Activated CD4-positive, alpha-beta T cell treated with anti-CD3 and anti-CD28 coated beads, Interleukin-2, amount 10 ng/mL, durations not matched to agents 7 days and 5 days (primary cell): ENCODE results near the gene FAF2. TPM values are rescaled to one million over a fixed set of nuclear protein-coding genes. Genes with fewer than 3 reads are reported as not detected.

Experiments used
- CTCF ChIA-PET: fragments of 350-600 bp; sonication (Branson Sonifier 250); formaldehyde crosslinking; loops from one replicate; lab custom pipeline; 2021; ENCODE audit warnings: antibody characterized with exemption; lab: Charles Lee
- POLR2A ChIA-PET: fragments of 350-600 bp; sonication (Branson Sonifier 250); formaldehyde crosslinking; loops from one replicate; lab custom pipeline; 2021; ENCODE audit warnings: antibody characterized with exemption; lab: Charles Lee
- DNase-seq: peaks from one replicate; pipeline ENCODE4 v3.0.0-alpha.2; 2020
- H3K27ac Mint-ChIP-seq: one replicate; pipeline ENCODE4 v1.8.0; 2021; ENCODE audit warnings: mild to moderate bottlenecking, moderate library complexity, mixed read lengths
- H3K27me3 Mint-ChIP-seq: one replicate; pipeline ENCODE4 v1.8.0; 2021; ENCODE audit warnings: mixed read lengths
- H3K36me3 Mint-ChIP-seq: one replicate; pipeline ENCODE4 v1.8.0; 2021; ENCODE audit warnings: low read depth, mixed read lengths
- H3K4me1 Mint-ChIP-seq: one replicate; pipeline ENCODE4 v1.8.0; 2021; ENCODE audit warnings: mixed read lengths
- H3K4me3 Mint-ChIP-seq: one replicate; pipeline ENCODE4 v1.8.0; 2021; ENCODE audit warnings: mild to moderate bottlenecking, moderate library complexity, mixed read lengths
- H3K9me3 Mint-ChIP-seq: one replicate; pipeline ENCODE4 v1.8.0; 2021; ENCODE audit warnings: mixed read lengths
- total RNA-seq, 2 experiments: library from RNA; stranded (reverse); gene quantifications; one replicate each; pipeline ENCODE4 v1.2.3, GENCODE V29; 2021

FAF2 gene
- total RNA-seq, 2 experiments from 2014 or later: 32.3 to 41.0 TPM

GRCh38 chr5:176499273-176499672 is 51.1 kb downstream of the FAF2 start:
- no peaks in the 10 kb centered on the region for H3K9me3 Mint-ChIP-seq

GRCh38 chr5:176500511-176500910 is 52.3 kb downstream of the FAF2 start:
- POLR2A ChIA-PET: no interaction called here
- no peak for DNase-seq
- CTCF ChIA-PET: interaction anchor here (0.6 to 0.9 kb wide), 2 partner anchors 20 to 30 kb away, joined by 3 read pairs; no protein-coding TSS in a partner anchor
- no peaks in the 10 kb centered on the region for H3K27me3 Mint-ChIP-seq
- H3K9me3 Mint-ChIP-seq: no peaks in the 10 kb centered on the region
- H3K27ac Mint-ChIP-seq: no peak overlapping the region
- H3K4me3 Mint-ChIP-seq: no peak overlapping the region
- peaks cover 1% of the 10 kb centered on the region for H3K4me1 Mint-ChIP-seq
- H3K36me3 Mint-ChIP-seq: peaks cover 61% of the 10 kb centered on the region

More at GRCh38 chr5:176499273-176499672, 51.1 kb downstream of the FAF2 start:
- Mint-ChIP-seq H3K27me3 (no peaks in the 10 kb centered on the region), H3K4me3 (no peak overlapping the region), H3K4me1 (peaks cover 1% of the 10 kb centered on the region), H3K36me3 (peaks cover 57% of the 10 kb centered on the region), H3K27ac (no peak overlapping the region)
- CTCF ChIA-PET: no interaction called here
- DNase-seq: no peak
- POLR2A ChIA-PET: no interaction called here

GRCh38 chr5:176501333-176501732 is 53.1 kb downstream of the FAF2 start:
- DNase-seq: no peak
- Mint-ChIP-seq H3K27me3 (no peaks in the 10 kb centered on the region), H3K9me3 (no peaks in the 10 kb centered on the region), H3K4me1 (peaks cover 1% of the 10 kb centered on the region), H3K36me3 (peaks cover 58% of the 10 kb centered on the region), H3K4me3 (no peak overlapping the region), H3K27ac (no peak overlapping the region)
- POLR2A ChIA-PET: no interaction called here
- CTCF ChIA-PET: no interaction called here

GRCh38 chr5:176503496-176503895 is 55.3 kb downstream of the FAF2 start:
- no peaks in the 10 kb centered on the region for H3K9me3 Mint-ChIP-seq
- ChIA-PET CTCF (no interaction called here), POLR2A (no interaction called here)
- peaks cover 62% of the 10 kb centered on the region for H3K36me3 Mint-ChIP-seq
- H3K4me3 Mint-ChIP-seq: no peak overlapping the region
- no peak for DNase-seq
- H3K27me3 Mint-ChIP-seq: no peaks in the 10 kb centered on the region
- H3K4me1 Mint-ChIP-seq: no peaks in the 10 kb centered on the region
- no peak overlapping the region for H3K27ac Mint-ChIP-seq

- Mint-ChIP-seq H3K4me3 (no peak overlapping the region), H3K4me1 (peaks cover 7% of the 10 kb centered on the region), H3K36me3 (peaks cover 48% of the 10 kb centered on the region), H3K27me3 (no peaks in the 10 kb centered on the region), H3K27ac (no peak overlapping the region), H3K9me3 (no peaks in the 10 kb centered on the region)
- ChIA-PET POLR2A (no interaction called here), CTCF (interaction anchor here (1.1 kb wide), 1 partner anchor 22 kb away, joined by 3 read pairs; no protein-coding TSS in a partner anchor)
- no peak for DNase-seq
These were observed 59.7 kb downstream of the FAF2 start for GRCh38 chr5:176507911-176508310.

- Mint-ChIP-seq H3K36me3 (peaks cover 43% of the 10 kb centered on the region), H3K4me1 (peaks cover 8% of the 10 kb centered on the region)
These were observed 60.4 kb downstream of the FAF2 start for GRCh38 chr5:176508603-176509002.

GRCh38 chr5:176513788-176514187 is 65.6 kb downstream of the FAF2 start:
- ChIA-PET CTCF (interaction anchor here (0.7 kb wide), 1 partner anchor 18 kb away, joined by 3 read pairs; no protein-coding TSS in a partner anchor), POLR2A (no interaction called here)
- Mint-ChIP-seq H3K27ac (no peak overlapping the region), H3K27me3 (no peaks in the 10 kb centered on the region), H3K9me3 (no peaks in the 10 kb centered on the region), H3K36me3 (peaks cover 7% of the 10 kb centered on the region), H3K4me3 (no peak overlapping the region), H3K4me1 (peaks cover 19% of the 10 kb centered on the region)
- DNase-seq: no peak

More at GRCh38 chr5:176508603-176509002, 60.4 kb downstream of the FAF2 start:
- no peak for DNase-seq
- no peaks in the 10 kb centered on the region for H3K27me3 Mint-ChIP-seq
- no peaks in the 10 kb centered on the region for H3K9me3 Mint-ChIP-seq
- POLR2A ChIA-PET: no interaction called here
- CTCF ChIA-PET: interaction anchor here (1.1 kb wide), 1 partner anchor 21 kb away, joined by 3 read pairs; no protein-coding TSS in a partner anchor
- no peak overlapping the region for H3K4me3 Mint-ChIP-seq
- no peak overlapping the region for H3K27ac Mint-ChIP-seq

- Mint-ChIP-seq H3K4me3 (no peak overlapping the region), H3K27ac (no peak overlapping the region), H3K9me3 (no peaks in the 10 kb centered on the region), H3K27me3 (no peaks in the 10 kb centered on the region), H3K36me3 (peaks cover 4% of the 10 kb centered on the region), H3K4me1 (peaks cover 19% of the 10 kb centered on the region)
- ChIA-PET CTCF (interaction anchor here (0.7 kb wide), 1 partner anchor 17 kb away, joined by 3 read pairs; no protein-coding TSS in a partner anchor), POLR2A (no interaction called here)
- DNase-seq: no peak
These were observed 66.2 kb downstream of the FAF2 start for GRCh38 chr5:176514244-176514950.

GRCh38 chr5:176515396-176515795 is 67.2 kb downstream of the FAF2 start:
- H3K27ac Mint-ChIP-seq: no peak overlapping the region

GRCh38 chr5:176517053-176517661 is 69.0 kb downstream of the FAF2 start:
- POLR2A ChIA-PET: no interaction called here
- no peaks in the 10 kb centered on the region for H3K36me3 Mint-ChIP-seq
- no peaks in the 10 kb centered on the region for H3K27me3 Mint-ChIP-seq
- no peak for DNase-seq
- no peak overlapping the region for H3K27ac Mint-ChIP-seq
- no peaks in the 10 kb centered on the region for H3K9me3 Mint-ChIP-seq
- CTCF ChIA-PET: interaction anchor here (0.6 to 0.7 kb wide), 3 partner anchors 11 to 156 kb away, joined by 3 to 4 read pairs (median 3); no protein-coding TSS in a partner anchor
- H3K4me1 Mint-ChIP-seq: peaks cover 17% of the 10 kb centered on the region
- no peak overlapping the region for H3K4me3 Mint-ChIP-seq

More at GRCh38 chr5:176515396-176515795, 67.2 kb downstream of the FAF2 start:
- Mint-ChIP-seq H3K4me3 (no peak overlapping the region), H3K27me3 (no peaks in the 10 kb centered on the region), H3K36me3 (no peaks in the 10 kb centered on the region), H3K9me3 (no peaks in the 10 kb centered on the region), H3K4me1 (peaks cover 19% of the 10 kb centered on the region)
- ChIA-PET CTCF (interaction anchor here (0.6 kb wide), 1 partner anchor 160 kb away, joined by 3 read pairs; no protein-coding TSS in a partner anchor), POLR2A (no interaction called here)
- DNase-seq: no peak

GRCh38 chr5:176519810-176520720 is 71.9 kb downstream of the FAF2 start:
- Mint-ChIP-seq H3K27ac (peak overlapping the region; percentile 63), H3K4me1 (peaks cover 12% of the 10 kb centered on the region), H3K9me3 (no peaks in the 10 kb centered on the region), H3K36me3 (peaks cover 2% of the 10 kb centered on the region), H3K27me3 (no peaks in the 10 kb centered on the region), H3K4me3 (no peak overlapping the region)
- DNase-seq: no peak
- ChIA-PET POLR2A (no interaction called here), CTCF (interaction anchor here (0.6 to 2.3 kb wide), 5 partner anchors 10 to 328 kb away, joined by 3 to 6 read pairs (median 3); no protein-coding TSS in a partner anchor)

GRCh38 chr5:176521286-176521685 is 73.1 kb downstream of the FAF2 start:
- Mint-ChIP-seq H3K4me3 (no peak overlapping the region), H3K4me1 (peaks cover 13% of the 10 kb centered on the region), H3K27me3 (no peaks in the 10 kb centered on the region), H3K9me3 (no peaks in the 10 kb centered on the region), H3K36me3 (peaks cover 7% of the 10 kb centered on the region), H3K27ac (no peak overlapping the region)
- no peak for DNase-seq
- ChIA-PET POLR2A (no interaction called here), CTCF (interaction anchor here (0.8 to 1.4 kb wide), 3 partner anchors 9 to 14 kb away, joined by 3 to 5 read pairs (median 3); no protein-coding TSS in a partner anchor)
